GM20431 (cell line): ENCODE data around the gene AGBL2.
"Not testable (repeated sequence)": the region's sequence is repeated elsewhere in the genome, so short reads cannot be mapped to it uniquely, and the experiment has no call there.

Experiments used
- in situ Hi-C: fragments of 300-500 bp; cut with MseI, MboI; formaldehyde crosslinking; loops from one replicate; pipeline ENCODE4 v1.15.0; 2020; ENCODE audit warnings: low sequenced_read_pairs; ENCODE audit not compliant: unreplicated experiment

The AGBL2 gene

GRCh38 chr11:47715082-47715669, at the start of gene AGBL2:
Gene AGBL2 (minus strand): TSS chr11:47715369. CDS start chr11:47714650, 719 bp downstream.
- in situ Hi-C loops: no loop called here

- in situ Hi-C loops: not testable (repeated sequence)
These were observed 44.1 kb upstream of the AGBL2 start for GRCh38 chr11:47759291-47759690.

DNA sequence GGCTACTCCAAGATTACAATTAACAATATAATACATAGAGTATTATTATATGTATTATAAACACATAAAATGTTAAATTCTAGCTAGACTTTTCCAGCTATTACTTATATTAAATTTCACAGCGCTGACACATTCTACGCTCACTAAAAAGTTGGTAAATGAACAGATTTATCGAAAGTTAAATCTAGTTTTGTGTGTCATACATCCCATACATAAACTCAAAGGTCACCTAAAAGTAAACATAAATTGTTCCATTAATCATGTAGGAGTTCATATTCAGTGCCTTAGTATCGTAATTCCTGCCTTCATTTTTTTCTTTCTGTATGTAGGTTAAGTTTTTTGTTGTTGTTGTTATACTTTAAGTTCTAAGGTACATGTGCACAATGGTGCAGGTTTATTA, 41.0 kb upstream of the AGBL2 start:
- in situ Hi-C loops: no loop called here

DNA sequence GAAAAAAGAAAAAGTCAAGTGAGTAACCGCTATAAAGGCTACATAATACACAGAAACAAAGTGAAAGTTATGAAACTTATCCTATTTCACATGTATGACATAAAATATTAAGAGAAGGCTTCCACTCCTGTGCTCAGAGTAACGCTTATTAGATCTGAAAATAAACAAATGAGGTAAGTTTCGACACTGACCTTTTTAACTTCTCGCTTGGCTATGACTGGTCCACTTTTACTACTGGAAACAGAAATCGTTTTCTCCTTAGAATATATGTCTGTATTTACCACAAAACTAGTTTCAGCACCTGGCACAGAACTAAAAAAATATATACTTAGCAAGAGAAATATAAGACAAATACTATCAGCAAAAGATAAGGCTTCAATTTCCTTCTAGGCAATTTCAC, 35.6 kb upstream of the AGBL2 start:
- in situ Hi-C loops: no loop called here

DNA sequence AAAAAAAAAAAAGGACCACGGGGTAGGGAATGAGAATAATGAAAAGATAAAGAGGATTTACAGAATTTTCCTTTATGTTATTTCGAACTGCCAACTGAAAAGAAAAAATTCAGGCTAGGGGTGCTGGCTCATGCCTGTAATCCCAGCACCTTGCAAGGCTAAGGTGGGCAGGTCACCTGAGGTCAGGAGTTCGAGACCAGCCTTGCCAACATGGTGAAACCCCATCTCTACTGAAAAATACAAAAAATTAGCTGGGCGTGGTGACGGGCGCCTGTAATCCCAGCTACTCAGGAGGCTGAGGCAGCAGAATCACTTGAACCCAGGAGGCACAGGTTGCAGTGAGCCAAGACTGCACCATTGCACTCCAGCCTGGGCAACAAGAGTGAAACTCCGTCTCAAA, 27.3 kb upstream of the AGBL2 start:
- in situ Hi-C loops: not testable (repeated sequence)

GRCh38 chr11:47737817-47738216, 22.6 kb upstream of the AGBL2 start:
- in situ Hi-C loops: not testable (repeated sequence)

GRCh38 chr11:47732271-47732670, 17.1 kb upstream of the AGBL2 start:
- in situ Hi-C loops: no loop called here

GRCh38 chr11:47731475-47731874, 16.3 kb upstream of the AGBL2 start:
- in situ Hi-C loops: no loop called here

DNA sequence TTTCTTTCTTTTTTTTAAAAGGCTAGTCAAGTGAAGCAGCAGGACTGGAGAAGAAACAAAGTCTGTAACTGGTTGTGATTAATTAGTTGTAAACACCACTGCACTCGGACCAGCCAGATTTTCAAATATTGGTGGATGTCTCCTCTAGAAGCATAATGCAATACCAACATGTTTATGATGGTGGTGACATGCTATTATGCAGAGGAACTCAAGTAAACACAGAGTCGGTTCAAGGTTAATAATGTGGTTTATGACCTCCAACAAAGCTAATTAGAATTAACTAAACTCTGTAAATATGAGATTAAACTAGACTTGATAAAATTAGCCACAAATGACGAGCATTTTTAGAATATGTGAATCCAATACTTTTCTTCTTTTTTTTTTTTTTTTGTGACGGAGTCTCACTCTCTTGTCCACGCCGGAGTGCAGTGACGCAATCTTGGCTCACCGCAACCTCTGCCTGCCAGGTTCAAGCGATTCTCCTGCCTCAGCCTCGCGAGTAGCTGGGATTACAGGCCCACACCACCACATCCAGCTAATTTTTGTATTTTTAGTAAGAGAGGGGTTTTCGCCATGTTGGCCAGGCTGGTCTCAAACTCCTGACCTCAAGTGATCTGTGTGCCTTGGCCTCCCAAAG, 11.8 kb upstream of the AGBL2 start:
- in situ Hi-C loops: no loop called here

- in situ Hi-C loops: no loop called here
These were observed 10.9 kb upstream of the AGBL2 start for GRCh38 chr11:47726118-47726442.

DNA sequence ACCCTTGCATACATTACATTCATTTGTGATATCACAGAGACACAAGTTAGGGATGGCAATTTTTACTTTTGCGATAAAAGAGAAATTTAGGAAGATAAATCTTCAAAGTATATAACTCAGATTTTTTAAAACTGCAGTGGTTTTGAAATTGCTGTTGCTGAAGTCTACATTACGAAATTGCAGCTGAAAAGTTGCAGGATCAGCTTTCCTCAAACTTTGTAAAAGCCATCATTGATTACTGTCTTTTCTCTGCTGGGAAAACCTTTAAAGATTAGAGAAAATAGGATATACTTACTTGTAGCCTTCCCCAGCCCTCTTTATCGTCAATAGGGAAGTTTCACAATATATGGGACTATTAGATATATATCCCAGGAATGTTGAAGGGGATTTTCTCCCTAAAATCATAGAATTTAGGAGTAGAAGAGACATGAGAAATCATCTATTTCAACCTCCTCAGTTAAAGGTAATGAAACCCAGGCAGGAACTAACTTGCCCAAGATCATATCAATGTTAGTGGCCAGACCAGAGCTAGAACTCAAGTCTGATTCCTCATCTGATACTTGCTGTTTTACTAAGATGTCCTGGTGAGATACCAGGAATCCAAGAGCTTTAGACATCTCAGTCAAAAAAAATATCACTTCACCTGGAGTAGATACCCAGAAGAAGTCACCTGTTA, 10.4 kb upstream of the AGBL2 start:
- in situ Hi-C loops: no loop called here

- in situ Hi-C loops: no loop called here
These were observed 9.0 kb upstream of the AGBL2 start for GRCh38 chr11:47724041-47724729.

DNA sequence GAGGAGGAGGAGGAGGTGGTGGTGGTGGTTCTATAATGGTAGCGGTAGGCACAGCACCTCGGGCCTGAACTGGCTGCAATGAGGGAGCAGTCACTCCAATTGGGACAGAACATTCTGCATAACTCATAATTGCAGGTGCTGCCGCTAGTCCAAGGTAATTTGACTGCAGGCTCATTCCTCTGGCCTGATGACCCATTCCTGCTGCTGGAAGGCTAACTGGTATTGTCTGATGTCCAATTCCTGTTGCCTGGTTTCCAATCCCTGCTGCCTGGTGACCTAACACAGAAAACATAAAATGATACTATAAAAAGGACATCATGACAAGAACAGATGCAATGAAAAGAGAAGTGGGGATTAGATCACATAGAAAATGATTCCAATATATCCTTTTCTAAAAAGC, 7.9 kb upstream of the AGBL2 start:
- in situ Hi-C loops: no loop called here

DNA sequence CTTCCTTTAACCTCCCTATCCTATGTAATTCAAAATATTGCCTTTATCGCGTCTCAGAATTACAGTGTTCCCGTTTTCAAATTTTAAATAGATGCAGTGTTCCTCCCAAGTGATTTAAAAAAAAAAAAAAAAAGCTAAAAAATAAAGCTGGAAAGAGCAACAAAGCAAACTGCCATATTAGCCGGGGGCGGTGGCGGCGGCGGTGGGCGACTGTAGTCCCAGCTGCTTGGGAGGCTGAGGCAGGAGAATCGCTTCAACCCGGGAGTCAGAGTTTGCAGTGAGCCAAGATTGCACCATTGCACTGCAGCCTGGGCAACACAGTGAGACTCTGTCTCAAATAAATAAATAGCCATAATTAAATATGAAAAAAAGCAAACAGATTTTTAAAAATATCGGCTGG, 5.5 kb upstream of the AGBL2 start:
- in situ Hi-C loops: no loop called here

GRCh38 chr11:47716692-47717091, 1.5 kb upstream of the AGBL2 start:
- in situ Hi-C loops: no loop called here

DNA sequence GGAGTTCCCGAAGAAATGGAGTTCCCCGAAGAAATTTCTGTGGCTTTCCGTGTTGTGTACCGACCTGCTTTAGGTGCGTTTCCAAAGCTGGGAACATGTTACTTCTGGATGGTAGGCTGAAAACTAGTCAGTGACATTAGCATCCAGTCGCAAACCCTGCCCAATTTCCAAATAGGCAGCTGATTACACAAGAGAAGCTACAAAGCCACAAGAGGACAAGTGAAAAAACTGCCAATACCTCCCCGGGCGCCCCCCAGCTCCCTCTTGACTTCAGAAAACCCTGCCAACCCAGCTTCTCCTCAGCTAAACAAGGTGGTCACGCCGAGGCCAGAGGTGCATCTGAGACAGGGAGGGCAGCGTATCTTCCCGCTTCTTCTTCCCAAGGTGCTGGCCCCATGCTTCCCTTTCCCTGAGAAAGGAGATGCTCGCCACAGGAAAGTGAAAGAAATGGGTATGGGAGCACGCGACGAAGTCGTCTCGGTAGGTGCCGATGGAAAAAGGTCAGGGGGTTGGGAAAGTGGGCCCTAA, 551 bp downstream of the AGBL2 start:
- in situ Hi-C loops: no loop called here

- in situ Hi-C loops: no loop called here
These were observed 3.4 kb downstream of the AGBL2 start for GRCh38 chr11:47711816-47712215.

GRCh38 chr11:47711225-47711624, 3.9 kb downstream of the AGBL2 start:
- in situ Hi-C loops: no loop called here

GRCh38 chr11:47707275-47707786, 7.8 kb downstream of the AGBL2 start:
- in situ Hi-C loops: not testable (repeated sequence)

DNA sequence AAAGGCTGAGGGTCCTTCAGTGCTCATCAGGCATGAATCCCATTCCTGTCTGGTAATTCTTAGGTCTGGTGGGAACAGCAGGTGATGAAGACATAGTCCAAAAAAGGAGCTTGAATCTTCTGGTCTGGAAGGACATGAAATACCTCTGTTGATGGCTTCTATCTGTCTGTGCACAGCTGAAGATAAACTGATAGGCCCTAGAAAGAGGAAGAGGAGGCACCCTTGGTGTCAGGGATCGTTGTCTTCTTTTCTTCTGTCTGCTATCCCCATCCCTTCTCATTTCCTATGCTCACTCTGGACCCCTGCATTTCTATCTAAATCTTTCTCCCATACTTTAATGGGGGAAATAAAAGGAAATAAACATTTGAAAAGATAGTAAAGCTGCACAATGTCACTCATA, 9.4 kb downstream of the AGBL2 start:
- in situ Hi-C loops: no loop called here

GRCh38 chr11:47691979-47692378, 23.2 kb downstream of the AGBL2 start:
- in situ Hi-C loops: no loop called here
